ENCODE data around the gene PRKN.

GRCh38 chr6:162450358-162450757 lies 277.2 kb downstream of the PRKN start:
- TF ChIP-seq CTCF (IDR thresholded peaks at IDR 0.05; ENCODE audit: poor library complexity, severe bottlenecking) = no peak
- no peak for TF ChIP-seq REST (IDR thresholded peaks at IDR 0.05; ENCODE audit: borderline replicate concordance)
- no peak for TF ChIP-seq RAD21 (conservative IDR thresholded peaks at IDR 0.05)
- no peak for TF ChIP-seq POLR2AphosphoS5 (IDR thresholded peaks at IDR 0.05)

Measured in neural cell (in vitro differentiated cells).